ENCODE results near the gene ZNF474.

ZNF474 gene

DNA sequence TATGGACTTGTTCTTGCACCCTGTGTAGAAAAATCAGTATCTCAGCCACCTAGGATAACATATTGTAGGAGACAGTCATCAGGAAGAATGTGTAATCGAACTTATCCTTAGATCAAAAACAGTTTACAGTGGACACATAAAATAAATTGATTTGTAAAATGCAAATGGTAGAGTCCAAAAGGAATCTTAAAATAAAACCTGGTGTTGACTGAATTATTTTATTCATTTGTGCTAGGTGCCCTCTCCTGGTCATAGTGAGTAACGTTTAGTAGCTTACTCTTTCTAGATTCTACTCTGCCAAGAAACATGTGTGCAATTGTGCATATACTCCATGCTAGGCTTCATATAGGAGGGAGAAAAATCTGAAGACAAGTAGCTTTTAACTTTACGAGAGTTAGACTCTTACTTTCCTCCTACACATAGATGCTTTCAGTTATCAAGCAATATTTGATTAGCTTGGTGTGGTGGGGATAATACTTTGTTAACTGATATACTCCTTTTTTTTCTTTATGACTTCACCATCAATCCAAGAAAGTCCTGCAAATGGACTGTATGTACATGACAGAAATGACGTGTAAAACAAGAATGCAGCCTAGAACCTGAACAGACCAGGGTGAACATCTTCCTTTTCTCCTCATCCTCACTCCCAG is 27.6 kb upstream of the ZNF474 start:
- H3K36me3 ChIP-seq (ENCODE audit: control insufficient read depth, insufficient read depth, low read length) = no peaks in the 10 kb centered on the region
- H3K27me3 ChIP-seq (ENCODE audit: control insufficient read depth, insufficient read depth, low read length) = no peaks in the 10 kb centered on the region
- H3K4me1 ChIP-seq (ENCODE audit: control insufficient read depth, insufficient read depth, low read length) = no peaks in the 10 kb centered on the region
- H3K9ac ChIP-seq (ENCODE audit: low read length) = no peak overlapping the region
- H3K4me3 ChIP-seq (ENCODE audit: low read length) = no peak overlapping the region
- H3K9me3 ChIP-seq (ENCODE audit: control insufficient read depth, low read length) = no peaks in the 10 kb centered on the region

DNA sequence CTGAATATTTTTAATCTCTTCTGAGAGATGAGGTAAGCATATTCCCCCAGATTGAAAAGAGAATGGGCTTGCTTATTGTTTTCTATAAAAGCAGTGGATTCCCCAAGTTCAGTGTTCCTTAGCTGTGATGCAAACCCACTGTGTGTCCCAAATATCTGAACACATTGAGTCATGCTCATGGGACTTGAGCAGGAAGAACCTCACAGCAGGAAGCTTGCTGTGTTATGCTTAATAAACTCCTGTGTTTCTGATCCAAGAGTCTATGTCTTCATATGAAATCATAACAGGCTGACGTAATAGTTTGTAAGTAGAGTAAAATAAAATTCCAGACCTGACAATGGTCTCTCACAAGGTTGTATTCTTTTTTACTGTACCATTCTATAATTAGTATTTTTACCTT is 26.5 kb upstream of the ZNF474 start:
- H3K4me1 ChIP-seq (ENCODE audit: control insufficient read depth, insufficient read depth, low read length) = no peaks in the 10 kb centered on the region
- no peaks in the 10 kb centered on the region for H3K9me3 ChIP-seq (ENCODE audit: control insufficient read depth, low read length)
- no peaks in the 10 kb centered on the region for H3K36me3 ChIP-seq (ENCODE audit: control insufficient read depth, insufficient read depth, low read length)
- no peak overlapping the region for H3K4me3 ChIP-seq (ENCODE audit: low read length)
- no peak overlapping the region for H3K9ac ChIP-seq (ENCODE audit: low read length)
- peaks cover 4% of the 10 kb centered on the region for H3K27me3 ChIP-seq (ENCODE audit: control insufficient read depth, insufficient read depth, low read length)

DNA sequence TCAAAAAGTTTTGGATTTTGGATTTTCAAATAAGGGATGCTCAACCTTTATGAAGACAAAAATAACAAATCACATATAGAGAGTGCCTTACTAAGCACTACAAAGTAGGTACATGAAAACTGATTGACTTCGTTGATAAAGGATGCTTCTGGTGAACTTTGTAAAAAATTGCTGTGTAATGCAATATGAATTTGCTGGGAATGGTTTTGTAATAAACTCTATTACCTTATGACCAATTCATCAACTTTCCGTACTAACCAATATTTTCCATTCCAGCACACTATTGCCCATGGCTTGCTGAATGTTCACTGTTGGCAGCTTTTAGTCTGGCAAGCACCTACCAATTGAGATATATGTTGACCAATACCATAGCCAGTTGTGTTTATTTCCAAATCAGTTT is 23.4 kb upstream of the ZNF474 start:
- H3K9me3 ChIP-seq (ENCODE audit: control insufficient read depth, low read length) = no peaks in the 10 kb centered on the region
- H3K4me3 ChIP-seq (ENCODE audit: low read length) = no peak overlapping the region
- no peak overlapping the region for H3K9ac ChIP-seq (ENCODE audit: low read length)
- H3K27me3 ChIP-seq (ENCODE audit: control insufficient read depth, insufficient read depth, low read length) = peaks cover 4% of the 10 kb centered on the region
- no peaks in the 10 kb centered on the region for H3K4me1 ChIP-seq (ENCODE audit: control insufficient read depth, insufficient read depth, low read length)
- no peaks in the 10 kb centered on the region for H3K36me3 ChIP-seq (ENCODE audit: control insufficient read depth, insufficient read depth, low read length)

- Histone ChIP-seq H3K9ac (ENCODE audit: low read length) (no peak overlapping the region), H3K27me3 (ENCODE audit: control insufficient read depth, insufficient read depth, low read length) (peaks cover 4% of the 10 kb centered on the region), H3K36me3 (ENCODE audit: control insufficient read depth, insufficient read depth, low read length) (no peaks in the 10 kb centered on the region), H3K4me1 (ENCODE audit: control insufficient read depth, insufficient read depth, low read length) (no peaks in the 10 kb centered on the region), H3K4me3 (ENCODE audit: low read length) (no peak overlapping the region), H3K9me3 (ENCODE audit: control insufficient read depth, low read length) (no peaks in the 10 kb centered on the region)
These were observed 22.3 kb upstream of the ZNF474 start for GRCh38 chr5:122107016-122107415.

DNA sequence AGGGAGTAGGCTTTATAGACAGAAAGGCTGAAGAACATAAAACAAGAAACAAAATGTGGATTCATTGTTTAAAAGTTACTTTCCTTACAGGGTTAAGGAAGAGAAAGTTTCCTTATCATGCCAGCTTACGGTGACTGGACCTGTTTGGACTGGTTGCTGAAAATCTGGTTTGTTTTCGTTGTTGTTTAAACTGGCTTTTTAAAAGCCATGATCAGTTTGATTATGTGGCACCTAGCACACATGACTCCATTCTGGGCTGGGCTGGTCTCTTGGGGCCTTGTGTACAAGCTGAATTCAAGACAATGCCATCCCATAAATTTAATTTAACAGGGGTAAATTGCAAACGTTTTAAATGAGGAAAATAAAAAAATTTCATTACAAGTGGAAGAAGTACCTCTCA is 18.4 kb upstream of the ZNF474 start:
- Histone ChIP-seq H3K36me3 (ENCODE audit: control insufficient read depth, insufficient read depth, low read length) (no peaks in the 10 kb centered on the region), H3K4me1 (ENCODE audit: control insufficient read depth, insufficient read depth, low read length) (no peaks in the 10 kb centered on the region), H3K9me3 (ENCODE audit: control insufficient read depth, low read length) (no peaks in the 10 kb centered on the region), H3K9ac (ENCODE audit: low read length) (no peak overlapping the region), H3K27me3 (ENCODE audit: control insufficient read depth, insufficient read depth, low read length) (peaks cover 4% of the 10 kb centered on the region), H3K4me3 (ENCODE audit: low read length) (no peak overlapping the region)

DNA sequence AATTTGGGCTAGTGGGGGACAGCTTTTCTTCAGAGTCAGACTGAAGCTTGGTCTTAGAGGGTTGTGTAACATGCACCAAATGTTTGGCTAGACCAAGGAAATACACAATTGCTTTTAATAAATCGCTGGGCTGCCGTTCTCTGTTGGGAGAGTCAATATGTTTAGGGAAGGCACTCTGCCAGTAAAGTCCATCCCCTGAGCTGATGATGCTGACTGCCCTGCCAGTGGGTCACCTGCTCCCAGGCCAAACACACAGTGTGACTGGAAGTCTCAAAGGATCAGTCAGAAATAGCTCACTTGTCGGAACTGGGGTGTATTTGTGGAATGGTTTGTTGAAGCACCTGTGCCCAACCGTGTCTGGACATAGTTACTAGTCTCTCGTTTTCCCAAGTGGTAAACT is 17.9 kb upstream of the ZNF474 start:
- no peaks in the 10 kb centered on the region for H3K9me3 ChIP-seq (ENCODE audit: control insufficient read depth, low read length)
- H3K9ac ChIP-seq (ENCODE audit: low read length) = no peak overlapping the region
- H3K36me3 ChIP-seq (ENCODE audit: control insufficient read depth, insufficient read depth, low read length) = no peaks in the 10 kb centered on the region
- no peak overlapping the region for H3K4me3 ChIP-seq (ENCODE audit: low read length)
- peaks cover 4% of the 10 kb centered on the region for H3K27me3 ChIP-seq (ENCODE audit: control insufficient read depth, insufficient read depth, low read length)
- H3K4me1 ChIP-seq (ENCODE audit: control insufficient read depth, insufficient read depth, low read length) = no peaks in the 10 kb centered on the region

DNA sequence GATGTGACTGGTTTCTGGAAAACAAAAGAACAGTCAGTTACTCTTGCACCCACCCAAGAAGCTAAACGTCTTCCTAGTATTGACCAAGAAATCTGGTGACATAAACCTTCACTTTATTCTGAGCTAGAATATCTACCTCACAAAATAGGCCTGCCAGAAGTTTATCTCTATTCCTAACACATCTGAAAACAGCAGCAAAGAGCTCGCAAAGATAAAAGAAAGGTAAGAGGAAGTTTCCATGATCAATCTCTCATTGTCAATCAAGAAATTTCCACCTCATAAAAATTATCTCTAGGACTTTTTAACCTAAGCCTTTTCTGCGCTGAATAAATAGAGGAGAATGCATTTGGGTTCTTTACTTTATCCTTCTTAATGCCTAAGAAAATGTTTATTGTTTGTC is 17.3 kb upstream of the ZNF474 start:
- Histone ChIP-seq H3K9ac (ENCODE audit: low read length) (no peak overlapping the region), H3K36me3 (ENCODE audit: control insufficient read depth, insufficient read depth, low read length) (no peaks in the 10 kb centered on the region), H3K4me1 (ENCODE audit: control insufficient read depth, insufficient read depth, low read length) (no peaks in the 10 kb centered on the region), H3K27me3 (ENCODE audit: control insufficient read depth, insufficient read depth, low read length) (peaks cover 4% of the 10 kb centered on the region), H3K9me3 (ENCODE audit: control insufficient read depth, low read length) (no peaks in the 10 kb centered on the region), H3K4me3 (ENCODE audit: low read length) (no peak overlapping the region)

DNA sequence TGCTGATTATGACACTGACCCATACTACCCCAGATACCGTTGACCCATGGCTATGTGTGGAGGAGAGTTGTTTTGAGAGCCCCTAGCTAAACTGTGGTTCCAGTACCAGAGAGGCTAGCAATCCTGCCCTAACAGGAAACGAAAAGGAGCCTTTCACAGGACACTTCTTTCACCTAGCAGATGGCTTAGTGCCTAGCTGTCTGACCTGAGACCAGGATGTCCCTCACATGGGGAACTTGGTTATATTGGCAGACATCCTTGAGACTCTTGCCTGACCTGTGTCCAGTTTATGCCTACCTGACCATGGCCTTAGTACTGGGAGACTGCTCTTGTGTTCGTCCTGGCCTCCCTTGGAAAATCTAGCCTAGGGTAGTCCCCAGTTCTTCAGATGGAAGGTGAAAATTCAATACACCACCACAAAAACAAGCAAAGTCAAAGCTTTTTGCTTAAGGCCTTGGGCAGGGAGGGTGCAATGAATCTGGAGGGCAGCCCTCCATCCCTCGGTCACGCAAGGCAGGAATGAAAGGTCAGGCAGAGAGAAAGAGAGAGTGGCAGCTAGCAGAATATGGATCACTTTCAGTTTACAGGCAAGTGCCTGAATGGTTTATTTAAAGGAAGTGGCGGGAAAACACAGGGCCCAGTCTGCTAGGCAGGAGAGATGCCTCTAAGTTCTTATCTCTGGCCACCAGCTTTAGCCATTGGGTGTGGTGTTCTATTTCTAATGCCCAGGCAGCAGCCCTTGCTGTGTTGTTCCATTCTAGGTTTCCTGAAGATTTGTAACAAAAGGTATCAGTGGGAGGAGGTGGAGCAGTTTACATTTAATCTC is 16.4 kb upstream of the ZNF474 start:
- Histone ChIP-seq H3K4me1 (ENCODE audit: control insufficient read depth, insufficient read depth, low read length) (no peaks in the 10 kb centered on the region), H3K27me3 (ENCODE audit: control insufficient read depth, insufficient read depth, low read length) (no peaks in the 10 kb centered on the region), H3K9me3 (ENCODE audit: control insufficient read depth, low read length) (no peaks in the 10 kb centered on the region), H3K9ac (ENCODE audit: low read length) (no peak overlapping the region), H3K36me3 (ENCODE audit: control insufficient read depth, insufficient read depth, low read length) (no peaks in the 10 kb centered on the region), H3K4me3 (ENCODE audit: low read length) (no peak overlapping the region)

DNA sequence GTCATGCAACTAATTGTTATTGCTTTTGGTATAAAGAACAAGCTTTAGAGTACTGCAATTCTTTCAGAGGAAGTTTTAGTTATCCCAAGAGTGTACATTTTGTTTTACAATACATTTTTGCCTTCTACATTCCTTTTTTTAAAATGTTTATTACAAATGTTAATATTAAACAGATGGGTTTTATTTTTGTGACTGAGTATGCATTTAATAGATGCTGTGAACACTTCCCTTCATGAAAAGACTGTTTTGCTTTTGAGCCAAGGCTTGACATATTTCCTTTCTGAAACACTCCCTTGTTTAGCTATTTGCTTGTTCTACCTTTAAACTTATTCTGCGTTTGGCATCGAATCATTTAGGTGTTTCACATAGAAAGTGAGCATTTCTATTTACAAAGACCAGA is 14.8 kb upstream of the ZNF474 start:
- no peaks in the 10 kb centered on the region for H3K4me1 ChIP-seq (ENCODE audit: control insufficient read depth, insufficient read depth, low read length)
- no peak overlapping the region for H3K4me3 ChIP-seq (ENCODE audit: low read length)
- no peaks in the 10 kb centered on the region for H3K36me3 ChIP-seq (ENCODE audit: control insufficient read depth, insufficient read depth, low read length)
- no peak overlapping the region for H3K9ac ChIP-seq (ENCODE audit: low read length)
- H3K27me3 ChIP-seq (ENCODE audit: control insufficient read depth, insufficient read depth, low read length) = no peaks in the 10 kb centered on the region
- no peaks in the 10 kb centered on the region for H3K9me3 ChIP-seq (ENCODE audit: control insufficient read depth, low read length)

DNA sequence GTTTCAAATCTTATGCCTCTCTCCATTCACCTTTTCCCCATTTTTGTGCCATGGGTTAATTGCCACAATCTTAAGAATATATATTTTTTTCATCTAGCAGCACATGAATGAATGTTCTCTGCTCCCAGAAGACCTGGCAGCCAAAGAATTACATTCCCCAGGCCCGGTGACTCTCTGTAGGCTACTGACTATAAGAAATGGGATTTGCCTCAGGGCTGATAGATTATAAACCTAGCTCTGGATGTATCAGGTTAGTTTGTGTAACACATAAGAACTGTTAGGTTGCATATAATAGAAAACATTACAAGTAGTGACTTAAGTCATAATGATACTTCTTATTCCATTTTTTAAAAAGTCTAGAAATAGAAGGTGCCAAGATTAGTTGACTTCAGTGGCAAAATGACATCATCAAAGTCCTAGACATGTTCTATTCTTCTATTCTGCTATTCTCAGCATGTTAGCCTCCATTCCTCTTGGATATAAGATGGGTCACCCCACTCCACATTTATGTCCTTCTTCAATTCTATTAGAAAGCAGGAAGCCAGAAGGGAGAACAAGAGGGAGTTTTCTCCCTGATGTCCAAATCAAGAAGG is 10.9 kb upstream of the ZNF474 start:
- Histone ChIP-seq H3K36me3 (ENCODE audit: control insufficient read depth, insufficient read depth, low read length) (no peaks in the 10 kb centered on the region), H3K9ac (ENCODE audit: low read length) (no peak overlapping the region), H3K9me3 (ENCODE audit: control insufficient read depth, low read length) (no peaks in the 10 kb centered on the region), H3K27me3 (ENCODE audit: control insufficient read depth, insufficient read depth, low read length) (no peaks in the 10 kb centered on the region), H3K4me1 (ENCODE audit: control insufficient read depth, insufficient read depth, low read length) (no peaks in the 10 kb centered on the region), H3K4me3 (ENCODE audit: low read length) (no peak overlapping the region)

DNA sequence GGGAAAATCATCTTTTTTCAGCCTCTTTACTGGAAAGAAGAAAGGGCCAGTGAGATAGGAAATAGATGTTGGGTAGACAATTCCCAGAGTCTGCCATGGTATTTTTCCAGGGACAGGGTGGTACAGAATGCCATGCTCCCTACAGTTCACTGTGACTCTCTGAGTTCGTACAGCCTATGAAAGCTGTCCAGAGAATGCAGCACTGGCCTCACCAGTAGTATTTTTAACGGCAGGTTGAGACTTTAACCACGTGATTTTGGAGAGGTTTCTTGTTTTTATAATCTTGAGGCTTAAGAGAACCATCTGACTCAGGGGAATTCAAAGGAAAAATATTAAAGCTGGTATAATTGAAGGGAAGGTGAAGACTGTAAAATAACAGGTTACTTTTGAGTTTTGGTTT is 10.1 kb upstream of the ZNF474 start:
- no peaks in the 10 kb centered on the region for H3K4me1 ChIP-seq (ENCODE audit: control insufficient read depth, insufficient read depth, low read length)
- no peaks in the 10 kb centered on the region for H3K36me3 ChIP-seq (ENCODE audit: control insufficient read depth, insufficient read depth, low read length)
- H3K27me3 ChIP-seq (ENCODE audit: control insufficient read depth, insufficient read depth, low read length) = no peaks in the 10 kb centered on the region
- no peak overlapping the region for H3K9ac ChIP-seq (ENCODE audit: low read length)
- H3K9me3 ChIP-seq (ENCODE audit: control insufficient read depth, low read length) = no peaks in the 10 kb centered on the region
- no peak overlapping the region for H3K4me3 ChIP-seq (ENCODE audit: low read length)

DNA sequence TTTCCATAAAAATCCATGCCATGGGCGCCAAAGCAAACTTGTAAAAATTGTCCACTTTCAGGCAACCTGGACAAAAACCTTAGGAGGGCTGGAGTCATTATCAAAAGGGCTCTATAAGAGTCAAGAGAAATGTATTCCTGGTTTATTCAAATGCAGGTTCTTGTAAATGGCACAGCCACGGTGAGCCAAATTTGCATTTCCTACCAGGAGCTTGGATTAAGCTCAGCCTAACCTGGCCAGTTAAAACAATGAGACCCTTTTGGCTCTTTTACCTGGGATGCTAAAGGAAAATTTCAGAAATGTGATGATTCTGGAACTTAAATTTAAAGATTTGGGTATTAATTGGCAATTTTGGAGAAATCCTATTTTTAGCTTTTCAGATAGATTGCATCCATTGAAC is 8.9 kb upstream of the ZNF474 start:
- H3K9me3 ChIP-seq (ENCODE audit: control insufficient read depth, low read length) = no peaks in the 10 kb centered on the region
- no peak overlapping the region for H3K4me3 ChIP-seq (ENCODE audit: low read length)
- no peaks in the 10 kb centered on the region for H3K36me3 ChIP-seq (ENCODE audit: control insufficient read depth, insufficient read depth, low read length)
- no peaks in the 10 kb centered on the region for H3K4me1 ChIP-seq (ENCODE audit: control insufficient read depth, insufficient read depth, low read length)
- H3K27me3 ChIP-seq (ENCODE audit: control insufficient read depth, insufficient read depth, low read length) = no peaks in the 10 kb centered on the region
- H3K9ac ChIP-seq (ENCODE audit: low read length) = no peak overlapping the region

Measured in mucosa of stomach (tissue), 1 donor.